CD4-positive, alpha-beta T cell treated with Interleukin-12 subunit alpha and Interleukin-12 subunit beta, for 1 hour (primary cell): ENCODE data around the gene RPS27L.

ENCODE experiments used
- DNase-seq: peaks from one replicate; pipeline ENCODE4 v3.0.0-alpha.2; 2020

The RPS27L gene

DNA sequence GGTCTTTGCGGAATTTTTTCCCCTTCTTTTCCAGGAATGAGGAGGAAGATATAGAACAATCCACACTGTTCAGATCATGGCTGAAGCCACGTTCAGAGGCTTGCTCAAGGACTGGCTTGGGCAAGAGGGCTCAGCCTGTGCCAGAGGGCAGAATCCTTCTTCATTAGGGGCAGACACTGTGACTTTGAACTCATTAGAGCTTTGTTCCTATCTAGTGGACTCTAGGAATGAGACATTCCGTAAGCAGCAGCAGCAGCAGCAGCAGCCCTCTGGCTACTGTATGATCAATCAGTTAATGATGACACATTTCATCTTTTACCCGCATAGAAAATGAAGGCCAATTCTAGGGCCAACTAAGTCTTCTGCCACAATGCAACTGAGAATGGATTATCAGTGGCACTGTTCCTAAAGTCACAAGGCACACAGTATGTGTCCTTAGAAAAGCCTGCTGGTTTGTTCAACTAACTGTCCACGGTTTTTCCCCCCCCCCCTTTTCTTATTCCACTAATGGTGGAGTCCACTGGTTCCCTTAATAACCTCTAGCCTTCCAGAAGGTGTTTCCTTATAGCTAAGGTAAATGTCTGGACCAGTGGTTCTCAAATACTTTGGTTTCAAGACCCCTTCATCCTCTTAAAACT, 30.4 kb upstream of the RPS27L start:
- DNase-seq, result no peak

DNA sequence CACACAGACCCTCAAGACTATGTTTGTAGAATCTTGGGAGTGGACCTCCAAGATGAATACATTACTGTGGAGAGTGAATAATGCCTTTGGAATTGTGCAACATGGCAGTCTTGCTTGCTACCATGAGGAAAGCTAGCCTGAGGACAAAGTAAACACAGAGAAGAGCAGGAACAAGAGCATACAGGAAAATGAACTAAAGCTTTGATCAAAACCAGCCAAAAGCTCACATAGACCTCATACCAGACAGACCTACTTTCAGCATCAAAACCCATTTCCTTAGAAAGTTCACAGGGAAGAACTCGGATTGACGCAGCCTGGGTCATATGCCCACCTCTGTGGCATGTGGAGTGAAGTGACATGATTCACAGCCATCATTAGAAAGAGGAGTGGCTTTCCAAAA, 28.8 kb upstream of the RPS27L start:
- DNase-seq, result no peak

DNA sequence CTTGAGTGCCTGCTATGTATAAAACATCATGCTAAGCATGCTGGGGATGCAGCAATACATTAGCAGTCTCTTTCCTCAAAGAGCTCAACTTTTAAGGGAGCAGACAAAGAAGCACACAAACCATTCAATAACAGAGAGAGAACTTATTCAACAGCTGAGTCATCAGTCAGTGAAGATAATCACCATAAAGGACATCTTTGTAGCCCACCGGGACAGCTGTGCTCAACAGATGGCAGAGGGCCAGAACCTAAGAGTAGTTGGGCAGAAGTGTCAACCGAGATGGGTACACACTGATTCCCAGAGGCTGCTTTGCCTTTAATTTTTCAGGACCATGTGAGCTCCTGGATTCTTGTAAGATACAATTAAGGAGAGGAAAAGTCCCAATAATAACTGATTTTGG, 27.9 kb upstream of the RPS27L start:
- no peak for DNase-seq

DNA sequence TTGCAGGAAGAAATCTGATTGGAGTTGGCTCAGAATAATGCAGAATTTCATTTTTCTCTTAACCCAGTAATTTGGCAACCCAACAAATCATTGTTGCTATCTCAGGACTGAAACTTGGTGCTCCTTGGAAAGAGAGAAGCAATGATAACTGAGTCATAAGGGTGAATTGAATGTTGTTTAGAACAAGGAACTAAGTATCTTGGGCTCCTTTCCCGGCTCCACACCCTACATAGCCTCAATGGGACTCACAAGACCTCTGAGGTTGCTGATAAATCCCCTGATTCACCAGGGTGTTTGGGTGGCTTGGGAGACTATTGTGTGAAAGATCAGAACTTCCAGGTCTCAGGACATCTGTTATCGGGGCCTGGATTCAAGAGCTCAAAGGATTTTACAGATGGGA, 24.4 kb upstream of the RPS27L start:
- DNase-seq, result no peak

DNA sequence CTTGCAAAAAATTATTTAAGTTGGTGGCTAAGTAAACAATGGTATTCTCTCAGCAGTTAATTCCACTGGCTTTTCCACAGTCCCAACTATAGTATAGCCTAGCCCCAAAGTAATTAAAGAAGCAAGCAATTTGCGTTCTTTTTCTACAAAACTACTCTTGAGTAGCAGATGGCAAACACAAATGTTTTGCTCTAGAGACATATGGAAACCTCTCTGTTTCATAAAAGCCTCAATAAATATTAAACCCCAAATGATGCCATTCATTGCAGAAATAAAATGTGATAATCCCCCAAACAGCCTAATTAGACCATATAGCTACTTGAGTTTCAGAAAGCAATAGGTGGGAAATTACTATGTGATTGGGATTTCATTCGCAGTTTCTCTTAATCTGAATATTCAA, 23.5 kb upstream of the RPS27L start:
- DNase-seq, result no peak

DNA sequence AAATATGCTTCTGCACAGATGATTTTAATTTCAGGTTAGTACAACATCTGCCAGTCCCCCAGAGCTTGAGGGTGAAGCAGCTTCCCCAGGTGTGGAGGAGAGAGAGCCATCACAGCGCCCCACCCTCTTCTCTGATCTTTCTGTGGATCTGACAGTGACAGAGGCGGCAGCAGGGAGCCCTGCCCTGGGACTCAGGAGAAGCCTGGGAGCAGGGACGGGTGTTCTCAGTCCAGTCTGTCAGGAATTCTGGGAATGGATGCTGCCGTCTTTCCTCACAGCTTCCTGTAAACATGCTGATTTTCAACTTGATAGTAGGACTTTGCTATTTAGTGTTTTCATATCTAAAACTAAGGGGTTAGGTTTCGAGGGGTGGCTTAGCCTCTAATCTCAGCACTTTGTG, 20.8 kb upstream of the RPS27L start:
- DNase-seq, result no peak

DNA sequence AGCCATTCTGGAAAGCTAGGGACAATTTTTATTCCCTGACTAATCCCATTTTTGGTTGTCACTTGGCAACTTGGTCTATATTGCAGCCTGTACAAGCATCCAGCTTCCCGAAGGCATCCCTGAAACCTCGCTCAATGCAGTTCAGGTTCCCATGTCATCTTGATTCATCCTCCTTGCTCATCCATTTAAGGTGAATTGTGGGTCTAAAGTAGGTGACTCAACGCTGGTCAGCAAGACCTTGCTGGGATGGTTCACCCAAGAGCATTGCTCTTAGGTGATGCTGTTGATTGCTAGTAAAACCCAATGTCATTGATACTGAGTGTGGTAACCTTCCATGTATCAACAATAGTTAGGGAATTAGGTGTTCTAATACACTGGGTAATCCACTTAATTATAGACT, 19.0 kb upstream of the RPS27L start:
- DNase-seq, result no peak

DNA sequence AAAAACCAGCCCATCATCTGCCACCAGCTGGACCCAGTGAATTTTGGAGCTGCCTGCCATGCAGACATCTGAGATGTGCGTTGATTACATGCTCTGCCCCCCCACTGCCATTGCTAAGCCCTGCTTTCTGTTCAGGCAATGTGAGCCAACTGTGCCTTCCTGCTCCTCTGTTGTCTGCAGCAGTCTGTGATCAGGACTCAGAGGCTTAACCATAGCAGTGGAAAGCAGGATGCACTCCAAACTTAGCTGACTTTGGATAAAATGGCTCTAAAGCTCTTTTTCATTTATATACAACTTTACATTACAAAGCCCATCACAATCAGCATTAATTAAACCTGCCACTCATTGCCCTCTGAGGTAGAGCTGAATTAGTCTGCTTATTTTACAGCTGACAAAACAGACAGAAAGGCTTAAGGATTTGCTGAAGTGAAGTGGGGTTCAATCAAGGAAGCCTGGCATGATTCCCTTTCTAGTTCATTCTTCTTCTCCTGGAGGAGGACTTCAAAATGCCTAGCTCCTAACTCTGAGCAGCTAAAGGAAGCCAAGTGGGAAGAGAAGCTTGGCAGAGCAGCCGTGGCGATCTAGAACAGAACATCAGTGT, 15.7 kb upstream of the RPS27L start:
- no peak for DNase-seq

DNA sequence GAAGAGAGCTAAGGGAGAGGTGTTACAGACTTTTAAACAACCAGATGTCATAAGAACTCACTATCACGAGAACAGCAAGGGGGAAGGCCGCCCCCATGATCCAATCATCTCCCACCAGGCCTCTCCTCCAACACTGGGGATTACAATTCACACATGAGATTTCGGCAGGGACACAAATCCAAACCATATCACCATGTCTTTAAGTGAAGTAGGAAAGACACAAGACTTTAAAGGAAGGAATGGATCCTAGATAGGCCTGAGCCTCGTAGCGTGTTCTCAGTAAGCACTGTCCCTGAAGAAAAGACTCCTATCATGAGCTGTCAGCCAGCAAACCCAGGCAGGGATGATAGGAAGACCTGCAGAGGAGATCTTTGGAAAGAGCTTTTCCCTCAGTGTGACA, 15.1 kb upstream of the RPS27L start:
- no peak for DNase-seq

DNA sequence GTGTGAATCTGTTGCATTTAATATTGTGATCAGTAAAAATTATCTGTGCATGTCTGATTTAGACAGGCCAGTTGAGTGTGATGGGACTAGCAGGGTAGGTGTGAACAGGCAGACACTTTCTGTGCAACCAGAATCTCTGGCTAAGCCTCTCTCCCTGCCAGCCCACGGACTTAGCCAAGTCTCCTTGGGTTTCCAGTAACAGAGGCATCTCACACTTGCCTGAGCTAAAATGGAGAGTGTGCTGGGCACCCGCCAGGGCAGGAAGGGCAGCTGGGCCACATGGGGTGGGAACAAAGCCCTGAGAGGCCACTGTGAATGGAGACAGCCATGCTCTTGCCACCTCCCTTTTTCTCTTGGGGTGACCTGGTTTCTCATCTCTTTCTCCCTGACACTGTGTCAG, 12.5 kb upstream of the RPS27L start:
- no peak for DNase-seq

DNA sequence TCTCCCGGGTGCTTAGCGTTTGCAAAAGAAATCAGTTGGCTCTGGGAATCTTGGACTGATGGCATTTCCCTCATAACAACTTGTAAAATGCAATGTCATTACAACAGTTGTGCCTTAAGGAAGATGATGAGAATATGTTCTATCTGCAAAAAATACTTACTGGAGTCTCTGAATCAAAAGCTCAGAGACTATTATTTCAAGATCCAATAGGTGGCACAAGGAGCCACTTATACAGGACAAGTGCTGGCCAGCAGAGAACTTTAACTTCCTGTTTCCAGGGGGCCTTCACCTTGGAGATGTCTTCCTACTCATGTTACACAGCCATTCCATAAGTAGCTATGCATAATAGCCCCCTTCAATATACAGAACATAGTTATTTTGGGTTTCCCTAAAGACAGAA, 8.9 kb upstream of the RPS27L start:
- peak; percentile 41 for DNase-seq

DNA sequence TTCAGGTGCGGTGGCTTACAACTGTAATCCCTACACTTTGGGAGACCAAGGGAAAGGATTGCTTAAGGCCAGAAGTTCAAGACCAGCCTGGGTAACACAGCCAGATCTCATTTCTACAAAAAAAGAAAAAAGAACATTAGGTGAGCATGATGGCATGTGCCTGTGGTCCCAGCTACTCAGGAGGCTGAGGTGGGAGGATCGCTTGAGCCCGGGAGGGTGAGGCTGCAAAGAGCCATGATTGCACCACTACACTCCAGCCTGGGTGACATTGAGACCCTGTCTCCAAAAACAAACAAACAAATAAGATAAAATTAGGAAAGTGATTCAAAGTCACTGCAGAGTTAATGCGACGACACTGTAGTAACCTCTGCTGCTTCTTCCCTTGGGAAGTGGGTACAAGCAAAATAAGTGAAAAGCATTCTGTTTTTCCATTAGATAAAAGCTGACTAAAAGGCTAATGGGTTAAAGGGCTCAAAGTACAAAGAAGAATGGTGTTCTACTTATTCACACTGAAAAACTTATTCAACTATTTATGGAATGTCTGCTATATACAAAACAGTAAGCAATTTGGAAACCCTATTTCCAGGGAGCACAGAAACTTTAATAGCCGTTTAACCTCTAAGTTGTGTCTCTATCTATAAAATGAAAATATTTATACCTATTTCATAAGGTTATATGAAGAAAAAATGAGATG, 8.0 kb upstream of the RPS27L start:
- no peak for DNase-seq

DNA sequence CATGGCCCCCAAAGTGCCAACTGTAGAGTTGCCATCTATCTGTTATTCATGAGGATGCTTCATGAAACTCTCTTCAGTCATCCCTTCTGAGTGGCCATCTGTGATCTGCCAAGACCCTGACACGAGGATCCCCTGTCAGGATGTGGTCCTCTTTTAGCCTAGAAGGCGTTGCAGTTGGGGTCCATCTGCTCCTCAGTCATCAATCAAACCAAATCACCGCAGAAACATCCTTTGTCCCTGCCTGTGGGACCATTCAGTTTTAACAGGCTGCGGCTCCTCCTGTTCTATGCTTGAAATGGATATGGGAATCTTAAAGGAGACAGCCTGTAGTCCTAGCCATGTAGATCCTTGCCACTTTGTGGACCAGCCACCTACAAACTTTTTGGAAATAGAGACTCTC, 5.9 kb upstream of the RPS27L start:
- no peak for DNase-seq

DNA sequence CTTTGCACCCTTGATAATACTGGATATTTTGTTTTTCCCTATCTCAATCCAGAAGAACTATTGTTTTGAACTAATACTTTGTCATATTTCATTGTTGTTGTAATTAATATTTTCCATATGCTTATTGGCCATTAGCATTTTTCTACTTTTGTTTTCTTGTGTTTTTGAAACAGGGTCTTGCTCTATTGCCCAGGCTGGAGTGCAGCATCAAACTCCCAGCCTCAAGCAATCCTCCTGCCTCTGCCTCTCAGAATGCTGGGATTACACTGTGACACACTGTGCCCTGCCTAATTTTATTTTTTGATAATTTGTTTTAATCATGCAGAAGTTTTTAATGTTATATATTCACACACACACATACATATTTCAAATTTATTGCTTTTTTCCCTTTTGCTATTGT, 3.4 kb upstream of the RPS27L start:
- DNase-seq, result no peak

DNA sequence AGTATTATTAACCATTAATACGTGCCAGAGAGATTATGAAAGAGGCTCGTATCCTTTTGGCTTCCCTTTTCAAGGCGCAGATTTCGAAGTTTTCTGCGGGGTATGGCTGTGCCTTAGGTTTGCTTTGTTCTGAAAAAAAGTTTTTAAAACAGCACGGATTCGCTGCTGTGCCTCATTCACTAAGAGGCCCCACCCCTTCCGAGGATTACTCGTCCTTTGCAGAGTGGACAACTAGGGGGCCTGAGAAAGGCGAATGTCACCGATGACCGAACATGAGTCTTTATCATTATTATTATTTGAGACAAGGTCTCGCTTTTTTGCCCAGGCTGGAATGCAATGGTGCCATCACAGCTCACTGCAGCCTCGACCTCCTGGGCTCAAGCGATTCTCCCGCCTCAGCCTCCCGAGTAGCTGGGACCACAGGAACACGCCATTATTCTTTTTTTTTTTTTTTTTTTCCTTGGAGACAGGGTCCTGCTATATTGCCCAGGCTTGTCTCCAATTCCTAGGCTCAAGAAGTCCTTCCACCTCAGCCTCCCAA, 684 bp upstream of the RPS27L start:
- peak; percentile 34 for DNase-seq

DNA sequence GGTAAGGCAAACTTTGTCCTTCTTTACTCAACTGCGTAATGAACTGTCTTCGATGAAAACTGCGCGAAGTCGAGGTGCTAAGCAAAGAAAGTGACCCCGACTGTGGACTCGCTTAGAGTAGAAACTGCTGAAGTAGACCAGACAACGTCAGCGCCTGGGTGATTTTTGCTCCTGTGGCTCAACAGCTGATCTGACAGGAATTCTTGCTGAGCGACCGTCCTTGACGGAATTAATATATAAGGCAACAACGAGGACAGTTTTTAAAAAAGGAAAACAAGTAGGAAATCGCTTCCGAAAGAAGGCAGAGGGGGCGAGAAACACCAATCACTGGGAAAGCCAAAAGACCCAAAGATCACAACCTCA, 541 bp downstream of the RPS27L start:
- peak; percentile 12 for DNase-seq

DNA sequence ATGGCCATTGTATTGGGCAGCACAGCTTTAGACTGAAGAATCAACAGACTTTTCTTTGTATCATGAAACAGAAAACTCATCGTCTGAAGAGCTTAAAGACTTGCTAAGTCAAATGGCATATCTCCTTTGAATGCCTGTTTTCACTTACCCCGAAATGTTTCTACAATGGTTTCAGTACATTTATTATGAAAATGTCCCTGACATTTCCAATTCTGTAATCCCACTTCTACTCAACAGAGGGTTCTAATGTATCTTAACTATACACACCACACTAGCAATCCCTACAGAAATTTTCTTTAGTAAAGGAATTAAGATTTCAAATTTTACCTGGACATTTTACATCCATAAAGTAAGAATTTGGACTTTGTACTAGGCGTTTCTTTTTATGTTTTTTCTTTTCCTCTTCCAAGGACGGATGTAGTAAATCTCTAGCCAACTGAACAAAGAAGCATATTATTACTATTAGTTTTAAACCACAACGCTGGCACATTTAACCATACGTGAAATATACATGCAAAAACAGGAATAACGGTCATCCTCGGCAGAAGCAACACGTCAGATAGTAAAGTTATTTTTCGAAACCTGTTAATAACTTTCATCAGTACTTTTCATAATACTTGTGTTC, 1.1 kb downstream of the RPS27L start:
- no peak for DNase-seq

DNA sequence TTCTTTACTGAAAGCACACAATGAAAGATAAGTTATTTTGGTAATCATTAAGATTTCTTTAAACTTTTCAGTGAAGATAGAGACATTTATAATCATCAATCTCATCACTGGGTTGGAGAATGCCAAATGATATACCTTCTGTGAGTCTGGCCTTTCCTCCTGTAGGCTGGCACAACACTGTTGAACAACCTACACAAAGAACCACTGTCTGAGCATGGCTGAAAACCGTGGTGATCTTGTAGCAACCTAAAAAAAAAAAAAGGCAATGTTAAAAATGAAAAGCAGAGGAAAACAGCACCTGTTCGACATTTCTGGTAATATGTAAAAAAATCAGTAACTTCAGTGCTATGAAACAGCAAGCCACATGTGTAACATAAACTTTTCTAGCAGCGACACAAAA, 1.8 kb downstream of the RPS27L start:
- no peak for DNase-seq

DNA sequence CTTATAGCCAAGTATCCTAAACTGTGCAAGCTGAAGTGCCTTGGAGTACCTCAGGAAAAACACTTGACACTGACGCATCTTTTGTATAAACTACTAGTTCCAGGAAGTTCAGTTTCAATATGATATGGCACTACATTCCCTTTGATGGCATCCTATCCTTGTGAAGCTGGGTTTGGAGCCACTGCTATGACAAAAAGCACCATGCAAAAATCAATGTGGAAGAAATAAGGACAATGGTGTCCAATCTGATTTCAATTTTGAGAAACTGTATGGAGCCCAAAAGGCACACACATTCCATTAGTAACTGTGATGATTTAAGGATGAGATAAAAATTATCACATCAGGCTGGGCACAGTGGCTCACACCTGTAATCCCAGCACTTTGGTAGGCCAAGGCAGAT, 5.6 kb downstream of the RPS27L start:
- DNase-seq, result no peak

DNA sequence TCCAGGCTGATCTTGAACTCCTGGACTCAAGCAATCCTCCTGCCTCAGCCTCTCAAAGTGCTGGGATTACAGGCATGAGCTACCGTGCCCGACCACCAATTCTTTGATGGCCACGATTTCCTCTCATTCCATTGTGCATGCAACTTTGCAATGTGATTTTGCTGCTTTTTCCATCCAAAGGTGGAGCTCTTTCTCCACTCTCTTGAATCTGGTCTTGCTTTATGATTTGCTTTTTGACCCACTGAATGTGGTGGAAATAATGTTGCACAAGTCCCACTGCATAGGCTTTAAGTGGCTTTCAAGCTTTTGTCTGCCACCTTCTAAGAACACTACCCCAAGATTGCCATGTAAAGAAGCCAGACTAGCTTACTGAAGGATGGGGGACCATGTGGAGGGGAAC, 10.6 kb downstream of the RPS27L start:
- no peak for DNase-seq

DNA sequence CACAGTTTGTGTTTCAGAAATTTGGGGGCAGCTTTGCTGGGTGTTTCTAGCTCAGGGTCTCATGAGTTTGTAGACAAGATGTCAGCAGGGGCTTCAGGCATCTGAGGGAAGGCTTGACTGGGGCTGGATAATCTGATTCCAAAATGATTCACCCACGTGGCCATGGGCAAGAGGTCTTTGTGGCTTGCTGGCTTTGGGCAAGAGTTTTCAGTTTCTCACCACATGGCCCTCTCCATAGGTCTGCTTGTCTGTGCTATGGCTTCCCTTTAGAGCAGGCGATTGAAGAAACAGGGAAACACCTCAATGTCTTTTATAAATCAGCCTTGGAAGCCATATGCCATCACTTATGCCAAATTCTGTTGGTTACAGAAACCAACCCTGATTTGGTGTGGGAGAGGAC, 11.9 kb downstream of the RPS27L start:
- no peak for DNase-seq

DNA sequence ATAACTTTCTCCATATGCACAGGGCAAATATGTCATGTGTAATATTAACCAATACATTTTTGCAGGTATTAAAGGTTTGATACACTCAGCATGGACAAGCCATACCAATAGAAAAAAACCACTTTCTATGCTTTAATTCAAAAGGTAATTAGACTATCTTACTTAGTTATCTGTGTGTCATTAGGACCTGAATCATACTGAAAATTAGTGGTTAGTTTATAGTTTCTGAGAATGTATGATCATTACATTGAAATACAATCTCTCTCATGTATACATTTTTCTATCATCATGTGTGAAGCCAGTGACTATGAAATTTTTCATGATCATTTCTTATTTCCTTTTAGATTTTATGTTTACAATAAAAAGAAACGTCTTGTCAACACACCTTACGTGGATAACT, 16.3 kb downstream of the RPS27L start:
- DNase-seq, result no peak

DNA sequence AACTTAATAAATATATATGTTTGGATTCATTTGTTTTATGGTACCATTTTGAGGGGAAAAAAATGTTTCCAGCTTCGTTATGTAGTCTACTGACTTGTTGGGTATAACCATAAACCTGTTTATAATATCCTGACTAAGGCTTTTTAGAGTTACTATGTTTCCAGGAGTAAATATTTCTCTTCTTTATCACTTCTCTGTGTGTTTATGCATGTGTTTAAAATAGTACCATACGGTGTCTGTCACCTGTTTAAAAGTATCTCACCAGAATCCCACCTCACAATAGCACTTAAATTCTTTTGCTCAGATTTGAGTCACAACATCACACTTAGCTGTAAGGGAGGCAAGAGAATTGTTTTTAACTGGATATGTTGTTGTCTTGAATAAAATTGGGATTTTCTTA, 20.5 kb downstream of the RPS27L start:
- DNase-seq, result no peak

DNA sequence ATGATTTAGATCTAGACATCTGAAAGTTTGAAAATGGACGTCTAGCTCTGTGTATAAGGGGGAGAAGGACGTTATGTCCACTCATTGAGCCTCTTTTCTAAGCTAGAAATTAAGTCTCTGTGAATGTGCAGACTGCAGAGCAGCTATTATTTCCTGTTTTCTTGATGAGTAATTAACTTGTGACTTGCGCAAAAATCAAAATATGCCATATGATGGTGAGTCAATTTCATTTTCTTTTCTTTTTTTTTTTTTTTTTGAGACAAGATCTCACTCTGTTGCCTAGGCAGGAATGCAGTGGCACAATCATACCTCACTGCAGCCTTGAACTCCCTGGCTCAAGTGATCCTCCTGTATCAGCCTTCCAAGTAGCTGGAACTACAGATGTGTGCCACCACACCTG, 21.5 kb downstream of the RPS27L start:
- no peak for DNase-seq
